ENCODE results near the gene C10orf62.

Gene C10orf62

DNA sequence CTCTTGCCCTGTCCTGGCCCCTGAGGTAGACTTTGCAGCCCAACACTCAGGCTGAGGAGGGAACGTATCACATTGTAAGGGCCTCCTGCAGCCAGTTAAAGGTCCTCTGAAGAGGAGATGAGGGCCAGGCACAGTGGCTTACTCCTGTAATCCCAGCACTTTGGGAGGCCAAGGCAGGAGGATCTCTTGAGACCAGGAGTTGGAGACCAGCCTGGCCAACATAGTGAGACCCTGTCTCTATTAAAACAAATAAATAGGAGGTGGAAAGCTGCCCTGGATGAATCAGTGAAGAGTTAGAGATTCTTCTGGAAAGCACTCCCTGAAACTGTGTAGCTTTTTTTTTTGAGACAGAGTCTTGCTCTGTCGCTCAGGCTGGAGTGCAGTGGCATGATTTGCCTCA is 2.3 kb upstream of the C10orf62 start:
- no peak for DNase-seq (ENCODE audit: low spot score)

DNA sequence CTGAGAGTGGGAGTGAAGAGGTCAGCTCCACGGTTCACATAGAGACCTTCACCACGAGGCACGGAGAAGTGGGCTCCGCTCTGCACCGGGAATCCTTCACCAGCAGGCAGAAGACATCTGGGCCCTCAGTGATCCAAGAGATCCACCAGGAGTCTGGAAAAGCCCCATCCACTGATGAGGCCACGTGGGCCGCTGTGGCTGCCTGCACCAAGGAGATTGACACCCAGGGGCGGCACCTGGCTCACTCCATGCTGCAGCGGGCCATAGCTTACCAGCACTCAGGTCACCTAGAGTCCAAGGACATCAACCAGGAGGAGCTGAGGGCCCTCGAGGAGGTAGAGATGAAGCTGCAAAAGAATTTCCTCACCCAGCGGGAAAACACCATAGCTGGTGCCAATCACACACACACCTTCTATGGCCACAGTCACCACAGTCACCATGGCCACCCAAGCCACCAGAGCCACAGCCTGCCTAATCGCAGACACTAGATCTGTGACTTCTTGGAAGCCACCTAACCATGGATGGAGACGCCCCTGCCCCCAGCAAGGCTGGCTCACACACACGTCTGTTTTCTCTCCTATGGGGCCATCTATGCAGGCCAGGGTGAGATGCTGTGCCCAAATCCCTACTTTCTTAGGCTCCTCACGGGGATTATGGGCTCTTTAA is 694 bp downstream of the C10orf62 start:
- no peak for DNase-seq (ENCODE audit: low spot score)

DNA sequence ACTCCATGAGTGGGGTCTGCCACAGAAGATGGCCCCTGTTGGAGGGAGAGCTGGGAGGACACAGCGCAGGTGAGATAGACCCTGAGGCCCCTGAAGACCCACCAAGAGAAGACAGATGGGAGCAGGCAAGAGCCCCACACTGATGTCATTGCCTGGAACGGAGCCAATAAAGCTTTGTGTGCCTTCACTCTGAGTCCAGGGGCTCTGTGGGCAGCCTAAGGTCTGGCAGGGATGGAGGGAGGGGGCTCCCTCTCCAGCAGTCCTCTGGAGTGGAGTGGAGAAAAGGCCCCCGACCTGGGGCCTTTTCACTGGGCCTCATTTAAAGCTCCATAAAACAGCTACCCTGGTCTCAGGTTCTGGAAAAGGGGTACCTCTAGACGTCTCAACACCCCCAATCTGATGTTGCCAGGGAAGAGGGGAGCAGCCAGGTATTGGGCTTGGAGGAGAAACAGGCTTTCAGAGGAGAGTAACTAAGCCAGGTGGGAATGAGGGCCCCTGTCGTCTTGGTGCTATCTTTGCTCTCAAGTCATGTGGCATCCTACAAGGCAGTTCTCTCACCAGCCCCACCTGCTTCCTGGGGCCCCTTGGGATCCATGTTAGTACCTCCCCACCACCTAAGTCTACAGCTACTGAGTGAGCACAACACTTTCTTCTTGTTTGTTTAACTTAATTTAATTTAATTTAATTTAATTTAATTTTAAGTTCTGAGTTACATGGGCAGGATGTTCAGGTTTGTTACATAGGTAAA is 1.4 kb downstream of the C10orf62 start:
- DNase-seq (ENCODE audit: low spot score), result no peak

DNA sequence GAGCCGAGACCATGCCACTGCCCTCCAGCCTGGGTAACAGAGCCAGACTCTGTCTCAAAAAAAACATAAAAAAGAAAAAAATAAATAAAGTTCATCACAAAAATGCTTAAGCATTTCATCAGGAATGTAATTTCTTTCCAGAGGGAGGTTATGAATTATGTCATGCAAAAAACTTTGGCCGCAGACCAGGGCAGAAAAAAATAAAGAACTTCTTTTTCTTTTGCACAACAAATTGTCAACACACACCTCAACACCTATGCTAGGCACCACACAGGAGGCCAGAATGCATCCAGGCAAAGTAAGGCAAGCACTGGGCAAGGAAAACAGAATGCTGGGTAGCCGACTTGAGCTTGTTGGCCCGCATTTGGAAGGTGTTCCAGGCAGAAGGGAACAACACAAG is 3.9 kb downstream of the C10orf62 start:
- no peak for DNase-seq (ENCODE audit: low spot score)

DNA sequence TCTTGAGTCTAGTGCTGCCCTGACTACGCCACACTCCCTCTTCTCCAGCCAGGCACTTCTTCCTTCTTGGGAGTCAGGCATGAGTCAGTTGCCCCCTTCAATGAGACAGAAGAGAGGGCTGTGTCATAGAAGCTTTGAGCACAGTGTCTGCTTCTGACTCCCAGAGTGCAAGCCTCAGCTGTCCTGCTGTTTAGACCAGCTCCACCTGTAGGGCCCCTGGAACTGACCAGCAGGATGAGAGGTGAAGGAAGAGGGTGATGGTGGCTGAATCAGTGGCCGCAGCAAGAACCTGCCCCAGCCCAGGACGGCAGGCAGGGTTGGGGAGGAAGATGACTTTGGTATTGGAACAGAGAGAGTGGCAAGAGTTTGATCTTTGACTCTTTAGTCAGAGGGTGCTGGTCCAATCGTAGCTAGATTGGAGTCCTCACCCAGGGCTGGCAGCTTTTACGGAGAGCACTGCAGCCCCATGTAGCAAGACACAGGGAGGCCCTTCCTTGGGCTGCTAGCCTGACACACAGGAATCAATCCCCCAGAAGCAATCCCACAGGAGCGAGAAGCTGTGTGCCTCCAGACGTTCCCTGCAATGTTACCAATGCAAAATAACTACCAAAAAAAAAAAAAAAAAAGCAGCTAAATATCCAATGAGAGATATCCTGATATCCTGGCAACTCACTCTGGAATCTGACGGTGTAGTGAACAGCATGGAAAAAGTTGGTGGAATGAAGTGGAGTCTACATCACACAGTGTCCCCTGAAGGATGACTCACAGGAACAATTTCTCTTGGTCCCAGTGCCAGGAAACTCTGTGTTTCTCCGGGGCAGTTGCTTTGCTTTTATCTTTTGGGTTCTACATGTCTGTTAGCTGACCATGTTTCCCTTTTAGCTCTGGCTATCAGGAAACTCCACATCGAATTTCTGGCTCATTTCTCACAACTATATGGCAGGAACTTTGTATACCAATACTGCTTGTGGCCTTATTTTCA is 6.9 kb downstream of the C10orf62 start:
- no peak for DNase-seq (ENCODE audit: low spot score)

DNA sequence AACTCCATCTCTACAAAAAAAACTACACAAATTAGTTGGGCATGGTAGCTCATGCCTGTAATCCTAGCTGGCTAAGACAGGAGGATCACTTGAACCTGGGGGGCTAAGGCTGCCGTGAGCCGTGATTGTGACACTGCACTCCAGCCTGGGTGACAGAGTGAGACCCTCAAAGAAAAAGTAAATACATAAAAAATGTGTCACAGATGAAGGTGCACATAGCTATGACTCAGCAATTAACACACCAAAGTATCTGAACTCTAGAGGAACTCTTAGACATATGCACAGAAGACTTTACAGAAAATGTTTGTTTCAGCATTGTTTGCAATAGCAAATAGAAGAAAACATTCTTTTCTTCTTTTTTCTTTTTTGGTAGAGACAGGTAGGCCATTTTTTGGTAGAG is 8.3 kb downstream of the C10orf62 start:
- no peak for DNase-seq (ENCODE audit: low spot score)

GRCh38 chr10:97598407-97599271 is 9.1 kb downstream of the C10orf62 start:
- DNase-seq (ENCODE audit: low spot score), result no peak

DNA sequence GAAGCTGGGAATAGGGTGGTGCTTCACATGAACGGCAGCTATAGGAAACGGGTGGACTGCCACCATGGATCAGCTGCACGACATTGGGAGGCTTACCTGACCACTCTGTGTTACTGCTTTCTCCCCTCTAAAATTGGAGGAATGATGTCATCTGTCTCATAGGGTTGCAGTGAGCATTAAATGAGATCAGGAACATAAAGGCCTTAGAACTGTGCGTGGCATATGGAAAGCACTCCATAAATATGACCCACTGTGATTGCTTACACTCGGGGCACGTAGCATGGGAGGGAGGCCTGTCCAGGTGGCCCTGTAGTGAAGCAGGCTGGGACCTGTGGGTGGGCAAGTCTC is 9.7 kb downstream of the C10orf62 start:
- no peak for DNase-seq (ENCODE audit: low spot score)

GRCh38 chr10:97600616-97601015 is 11.1 kb downstream of the C10orf62 start:
- no peak for DNase-seq (ENCODE audit: low spot score)

DNA sequence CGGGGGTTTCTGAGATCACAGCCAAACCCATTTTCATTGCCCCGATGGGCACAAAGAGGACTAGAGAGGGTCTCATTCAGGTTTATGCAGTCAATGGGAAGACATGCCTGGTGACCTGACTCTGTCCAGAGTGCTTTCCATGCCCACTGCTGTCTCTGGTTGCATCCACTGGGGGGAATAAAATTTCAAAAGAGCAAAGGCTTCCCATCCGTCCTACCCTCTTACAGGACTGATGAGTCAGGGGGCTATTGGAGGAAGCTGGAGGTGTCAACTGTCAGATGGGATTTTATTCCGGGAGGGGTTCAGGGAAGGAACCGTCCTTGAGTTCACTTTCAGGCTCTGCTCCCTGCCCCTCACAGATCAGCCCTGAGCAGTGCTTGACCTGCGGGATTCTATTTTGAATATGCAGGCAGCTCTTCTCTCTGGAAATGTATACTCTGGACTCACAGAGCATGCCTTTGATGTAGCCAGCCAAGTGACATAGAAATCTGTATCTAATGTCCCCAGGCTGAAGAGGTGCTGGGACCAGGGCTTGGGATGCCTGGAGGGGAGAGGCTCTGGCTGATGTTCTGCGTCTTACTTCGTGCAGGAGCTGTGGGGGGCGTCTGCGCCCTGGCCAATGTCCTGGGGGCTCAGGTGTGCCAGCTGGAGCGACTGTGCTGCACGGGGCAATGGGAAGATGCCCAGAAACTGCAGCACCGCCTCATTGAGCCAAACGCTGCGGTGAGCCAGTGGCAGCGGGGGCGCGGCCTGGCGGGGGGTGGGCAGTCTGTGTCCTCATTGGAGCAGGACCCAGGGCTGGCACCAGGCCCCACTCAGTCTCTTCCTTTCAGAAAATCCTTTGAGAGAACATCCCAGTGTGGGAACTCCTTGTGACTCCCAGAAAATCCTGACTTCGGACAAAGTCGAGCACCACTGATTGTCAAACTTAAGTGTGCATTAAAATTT is 12.0 kb downstream of the C10orf62 start:
- DNase-seq (ENCODE audit: low spot score), result no peak

GRCh38 chr10:97607095-97607636 is 17.6 kb downstream of the C10orf62 start:
- DNase-seq (ENCODE audit: low spot score), result no peak

DNA sequence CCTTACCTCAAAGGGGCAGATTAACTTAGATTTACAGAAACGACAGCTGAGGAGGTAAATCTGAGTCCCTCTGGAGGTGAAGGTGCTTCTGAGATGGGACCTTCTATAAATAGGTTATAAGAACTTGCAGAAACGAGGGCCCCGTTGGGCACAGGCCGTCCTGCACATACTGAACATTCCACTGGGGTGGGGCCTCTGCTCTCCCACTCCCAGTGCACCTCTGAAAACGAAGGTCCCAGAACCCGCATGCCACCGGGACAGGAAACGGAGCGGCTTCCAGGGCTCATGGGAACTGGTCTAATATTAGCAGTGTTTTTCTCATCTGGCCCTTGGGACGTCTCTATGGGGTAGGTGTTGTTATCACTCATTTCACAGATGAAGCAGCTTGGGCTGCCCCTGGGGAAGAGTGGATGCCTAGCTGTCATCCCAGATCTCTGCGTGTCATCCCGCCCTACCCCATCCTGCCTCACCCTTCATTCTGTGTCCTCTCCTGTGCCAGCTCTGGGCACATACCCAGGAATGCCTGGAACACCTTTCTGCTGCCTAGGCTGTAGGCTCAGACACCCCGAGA is 19.6 kb downstream of the C10orf62 start:
- DNase-seq (ENCODE audit: low spot score), result no peak

GRCh38 chr10:97611473-97611872 is 22.0 kb downstream of the C10orf62 start:
- DNase-seq (ENCODE audit: low spot score), result no peak

DNA sequence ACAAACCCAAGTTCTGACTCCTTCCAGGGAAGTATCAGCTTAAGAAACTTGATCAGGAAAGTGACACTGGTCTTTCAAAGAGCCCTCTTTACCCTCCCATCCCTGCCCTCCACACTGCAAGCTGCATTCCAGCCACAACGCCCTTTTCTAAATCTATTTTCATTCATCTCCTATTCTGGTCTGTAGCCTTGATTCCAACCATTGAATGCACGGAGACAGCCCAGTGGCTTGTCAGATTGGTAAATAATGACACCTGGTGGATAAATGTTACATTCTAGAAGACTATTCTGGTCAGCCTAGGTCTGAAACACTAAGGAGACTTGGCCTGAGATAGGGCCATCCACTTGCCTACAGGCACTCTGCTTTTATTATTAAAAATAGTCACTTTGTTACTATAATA is 22.9 kb downstream of the C10orf62 start:
- DNase-seq (ENCODE audit: low spot score), result no peak

GRCh38 chr10:97618285-97618684 is 28.8 kb downstream of the C10orf62 start:
- DNase-seq (ENCODE audit: low spot score), result no peak

DNA sequence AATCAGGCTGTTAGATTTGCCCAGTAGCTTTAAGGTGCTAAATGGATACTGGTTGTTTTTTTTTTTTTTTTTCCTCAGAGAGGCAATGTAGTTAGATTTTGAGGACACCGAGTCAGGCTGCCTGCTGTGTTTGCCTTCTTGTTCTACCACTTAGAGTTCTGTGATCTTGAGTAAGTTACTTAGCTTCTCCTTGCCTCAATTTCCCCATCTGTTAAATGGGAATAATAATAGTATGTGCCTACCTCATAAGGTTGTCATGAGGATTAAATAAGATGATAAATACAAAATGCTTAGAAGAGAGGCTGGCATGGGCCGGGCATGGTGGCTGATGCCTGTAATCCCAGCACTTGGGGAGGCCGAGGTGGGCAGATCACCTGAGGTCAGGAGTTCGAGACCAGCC is 29.2 kb downstream of the C10orf62 start:
- no peak for DNase-seq (ENCODE audit: low spot score)

- no peak for DNase-seq (ENCODE audit: low spot score)
These were observed 33.8 kb downstream of the C10orf62 start for GRCh38 chr10:97623277-97623676.

- no peak for DNase-seq (ENCODE audit: low spot score)
These were observed 38.2 kb downstream of the C10orf62 start for GRCh38 chr10:97627731-97628130.

DNA sequence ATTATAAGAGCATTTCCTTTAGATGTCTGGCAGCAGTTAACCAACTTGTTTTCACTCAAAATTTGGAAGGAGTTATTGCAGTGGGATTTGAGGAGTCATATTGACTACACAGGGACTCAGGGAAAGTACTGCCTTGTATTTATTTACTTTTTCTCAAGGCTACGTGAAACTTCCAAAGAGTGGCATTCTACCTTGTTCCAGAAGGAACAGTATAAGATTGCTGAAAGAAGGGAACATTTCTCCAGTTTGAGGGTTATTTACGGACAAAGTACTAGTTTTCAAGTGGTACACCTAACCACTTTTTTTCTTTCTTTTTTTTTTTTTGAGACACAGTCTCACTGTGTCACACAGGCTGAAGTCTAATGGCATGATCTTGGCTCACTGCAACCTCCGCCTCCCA is 38.7 kb downstream of the C10orf62 start:
- no peak for DNase-seq (ENCODE audit: low spot score)

GRCh38 chr10:97629289-97629688 is 39.8 kb downstream of the C10orf62 start:
- no peak for DNase-seq (ENCODE audit: low spot score)

All from D341Med (cell line).